Stimulated activated CD8-positive, alpha-beta memory T cell treated with anti-CD3 and anti-CD28 coated beads, Interleukin-12 subunit alpha, Interleukin-12 subunit beta, amount 100 ng/mL, for 24 hours (primary cell): ENCODE measurements around the gene NMRK1.

Experiments used
- DNase-seq: peaks from one replicate; pipeline ENCODE4 v3.0.0-alpha.2; 2020; ENCODE audit errors: extremely low read depth

NMRK1 gene

GRCh38 chr9:75087824-75088645 is at the start of gene NMRK1, which contains the start of gene OSTF1:
Gene NMRK1 (minus strand): TSS chr9:75088155. CDS start chr9:75083115, 5,040 bp downstream.
Gene OSTF1 (plus strand): TSS chr9:75088514. CDS start chr9:75088693, 179 bp downstream.
- DNase-seq = peak; percentile 84

- DNase-seq = no peak
Observed at GRCh38 chr9:75134495-75134894, 46.5 kb upstream of the NMRK1 start.

GRCh38 chr9:75133396-75133795 is 45.4 kb upstream of the NMRK1 start:
- DNase-seq = no peak

- no peak for DNase-seq
Observed at GRCh38 chr9:75132244-75132643, 44.3 kb upstream of the NMRK1 start.

- DNase-seq = no peak
Observed at GRCh38 chr9:75131700-75132099, 43.7 kb upstream of the NMRK1 start.

- DNase-seq = no peak
Observed at GRCh38 chr9:75130621-75131230, 42.8 kb upstream of the NMRK1 start.

GRCh38 chr9:75130172-75130571 is 42.2 kb upstream of the NMRK1 start:
- no peak for DNase-seq

GRCh38 chr9:75128535-75128934 is 40.6 kb upstream of the NMRK1 start:
- DNase-seq = no peak

GRCh38 chr9:75123696-75124095 is 35.7 kb upstream of the NMRK1 start:
- no peak for DNase-seq

GRCh38 chr9:75121914-75122558 is 34.1 kb upstream of the NMRK1 start:
- DNase-seq = no peak

- no peak for DNase-seq
Observed at GRCh38 chr9:75120686-75121085, 32.7 kb upstream of the NMRK1 start.

GRCh38 chr9:75117564-75117963 is 29.6 kb upstream of the NMRK1 start:
- DNase-seq = no peak

- DNase-seq = no peak
Observed at GRCh38 chr9:75116306-75116705, 28.4 kb upstream of the NMRK1 start.

- no peak for DNase-seq
Observed at GRCh38 chr9:75112789-75113188, 24.8 kb upstream of the NMRK1 start.

GRCh38 chr9:75111019-75111622 is 23.2 kb upstream of the NMRK1 start:
- no peak for DNase-seq

- DNase-seq = no peak
Observed at GRCh38 chr9:75109210-75109839, 21.4 kb upstream of the NMRK1 start.

GRCh38 chr9:75108571-75108970 is 20.6 kb upstream of the NMRK1 start:
- no peak for DNase-seq

- no peak for DNase-seq
Observed at GRCh38 chr9:75106857-75107256, 18.9 kb upstream of the NMRK1 start.

- no peak for DNase-seq
Observed at GRCh38 chr9:75105841-75106240, 17.9 kb upstream of the NMRK1 start.

- DNase-seq = no peak
Observed at GRCh38 chr9:75105019-75105540, 17.1 kb upstream of the NMRK1 start.

GRCh38 chr9:75104607-75105006 is 16.7 kb upstream of the NMRK1 start:
- no peak for DNase-seq
